PC-9 (cell line): ENCODE data around the gene SCNM1. TPM values are rescaled to one million over a fixed set of nuclear protein-coding genes. Genes with fewer than 3 reads are reported as not detected.

Experiments used
- BruUV-seq: library from RNA; stranded (reverse); fragments of 400-500 nt; replicated peaks from 2 replicates; lab custom pipeline; 2021; lab: Mats Ljungman, UMichigan
- CTCF ChIA-PET: fragments of 300-600 bp; sonication (Branson Sonifier 250); formaldehyde crosslinking; loops from one replicate; lab custom pipeline; 2022; ENCODE audit warnings: antibody characterized with exemption; lab: Charles Lee
- POLR2A ChIA-PET: fragments of 300-600 bp; sonication (Branson Sonifier 250); formaldehyde crosslinking; loops from one replicate; lab custom pipeline; 2022; ENCODE audit warnings: antibody characterized with exemption; ENCODE audit not compliant: unreplicated experiment; lab: Charles Lee
- DNase-seq, 2 experiments: peaks; one replicate each; pipeline versions ENCODE4 v3.0.0 to v3.0.0-alpha.2; 2015 to 2022; ENCODE audit warnings: mixed read lengths in 1 of 2
- H2AFZ ChIP-seq: fragments of 200-600 bp; sonication (generic); 2 replicates; pipeline ENCODE4 v1.8.1; 2017; ENCODE audit warnings: antibody characterized with exemption
- H3F3A ChIP-seq: fragments of 200-600 bp; sonication (generic); 2 replicates; pipeline ENCODE4 v1.8.1; 2017; ENCODE audit warnings: antibody characterized with exemption, mild to moderate bottlenecking, low read depth; ENCODE audit not compliant: insufficient read depth
- H3K27ac ChIP-seq: fragments of 200-600 bp; sonication (generic); 2 replicates; pipeline ENCODE4 v1.6.1; 2016; ENCODE audit warnings: mixed run types
- H3K27me3 ChIP-seq: fragments of 200-600 bp; sonication (generic); 2 replicates; pipeline ENCODE4 v1.6.1; 2016; ENCODE audit warnings: low read depth, mixed run types; ENCODE audit not compliant: insufficient read depth
- H3K36me3 ChIP-seq: fragments of 200-600 bp; sonication (generic); 2 replicates; pipeline ENCODE4 v1.6.1; 2016; ENCODE audit warnings: low read depth, mixed run types
- H3K4me1 ChIP-seq: fragments of 200-600 bp; sonication (generic); replicated peaks from 2 replicates; pipeline ENCODE4 v1.6.1; 2016; ENCODE audit warnings: mixed run types; ENCODE audit not compliant: insufficient read depth
- H3K4me2 ChIP-seq: fragments of 200-600 bp; sonication (generic); 2 replicates; pipeline ENCODE4 v1.6.1; 2017; ENCODE audit warnings: mixed run types
- H3K4me3 ChIP-seq: fragments of 200-600 bp; sonication (generic); 2 replicates; pipeline ENCODE4 v1.6.1; 2016; ENCODE audit warnings: mixed run types
- H3K79me2 ChIP-seq: fragments of 200-600 bp; sonication (generic); 2 replicates; pipeline ENCODE4 v1.6.1; 2017; ENCODE audit warnings: low read depth, mixed run types
- H3K9me2 ChIP-seq: fragments of 200-600 bp; sonication (generic); 2 replicates; pipeline ENCODE4 v1.8.1; 2017; ENCODE audit warnings: mild to moderate bottlenecking; ENCODE audit not compliant: insufficient read depth
- H3K9me3 ChIP-seq: fragments of 200-600 bp; sonication (generic); 2 replicates; pipeline ENCODE4 v1.8.1; 2016; ENCODE audit warnings: low read depth; ENCODE audit not compliant: insufficient read depth
- H4K20me1 ChIP-seq: fragments of 200-600 bp; sonication (generic); 2 replicates; pipeline ENCODE4 v1.8.1; 2017; ENCODE audit not compliant: insufficient read depth
- EZH2 ChIP-seq: fragments of 200-600 bp; sonication (generic); IDR thresholded peaks from 2 replicates; pipeline ENCODE4 v1.8.0; 2017; ENCODE audit warnings: antibody characterized with exemption, low read depth
- intact Hi-C: fragments of 100-400 bp; cut with micrococcal nuclease; formaldehyde crosslinking; loops from one replicate; pipeline ENCODE4 v1.10.0; 2022; ENCODE audit not compliant: unreplicated experiment
- total RNA-seq: library from RNA; stranded (reverse); gene quantifications from 2 replicates; pipeline ENCODE4 v1.2.3, GENCODE V29; 2021
- TF ChIP-seq, protein P1 (sequence below): fragments of 200-600 bp; sonication (generic); conservative IDR thresholded peaks from 2 replicates; pipeline ENCODE4 v1.6.1; 2017; ENCODE audit warnings: mixed run types, antibody characterized with exemption, mild to moderate bottlenecking, moderate library complexity

SCNM1 gene
- total RNA-seq, 1 experiment from 2014 or later, result 47.7 TPM

DNA sequence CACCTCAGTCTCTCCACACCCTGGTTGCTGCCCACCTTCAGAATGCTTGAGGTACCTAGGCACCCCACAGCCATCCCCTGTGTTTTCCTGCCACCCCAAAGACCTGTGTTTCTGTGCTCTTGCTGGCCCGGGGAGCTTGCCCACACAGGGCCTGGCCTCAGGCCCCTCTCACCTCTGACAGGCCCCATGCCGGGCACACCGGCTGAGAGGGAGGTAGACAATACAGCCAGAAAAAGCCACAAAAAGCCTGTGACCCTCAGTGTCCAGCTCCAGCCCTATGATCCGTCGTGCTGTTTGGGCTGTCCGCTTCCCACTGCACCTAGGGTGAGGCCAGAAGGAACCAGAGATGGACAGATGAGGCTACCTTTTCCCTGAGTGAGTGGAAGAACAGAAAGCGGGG, 31.0 kb upstream of the SCNM1 start:
- BruUV-seq, result no TSS peak
- Histone ChIP-seq H3K4me3 (no peak overlapping the region), H3K36me3 (no peaks in the 10 kb centered on the region), H3K9me3 (no peaks in the 10 kb centered on the region), H2AFZ (no peak overlapping the region), H3K9me2 (no peaks in the 10 kb centered on the region), H3K4me2 (no peak overlapping the region), H4K20me1 (no peaks in the 10 kb centered on the region), H3K27ac (no peak overlapping the region), H3K27me3 (peaks cover 18% of the 10 kb centered on the region; the same call in 1 of the 2 replicates), H3K4me1 (no peaks in the 10 kb centered on the region), H3K79me2 (no peaks in the 10 kb centered on the region), H3F3A (peaks cover 6% of the 10 kb centered on the region; the same call in 1 of the 2 replicates)
- ChIA-PET POLR2A (no interaction called here), CTCF (interaction anchor here (0.6 kb wide), 1 partner anchor 264 kb away, joined by 6 read pairs; no protein-coding TSS in a partner anchor)
- DNase-seq, result no peak
- intact Hi-C loops, result no loop called here
- TF ChIP-seq, protein P1, sequence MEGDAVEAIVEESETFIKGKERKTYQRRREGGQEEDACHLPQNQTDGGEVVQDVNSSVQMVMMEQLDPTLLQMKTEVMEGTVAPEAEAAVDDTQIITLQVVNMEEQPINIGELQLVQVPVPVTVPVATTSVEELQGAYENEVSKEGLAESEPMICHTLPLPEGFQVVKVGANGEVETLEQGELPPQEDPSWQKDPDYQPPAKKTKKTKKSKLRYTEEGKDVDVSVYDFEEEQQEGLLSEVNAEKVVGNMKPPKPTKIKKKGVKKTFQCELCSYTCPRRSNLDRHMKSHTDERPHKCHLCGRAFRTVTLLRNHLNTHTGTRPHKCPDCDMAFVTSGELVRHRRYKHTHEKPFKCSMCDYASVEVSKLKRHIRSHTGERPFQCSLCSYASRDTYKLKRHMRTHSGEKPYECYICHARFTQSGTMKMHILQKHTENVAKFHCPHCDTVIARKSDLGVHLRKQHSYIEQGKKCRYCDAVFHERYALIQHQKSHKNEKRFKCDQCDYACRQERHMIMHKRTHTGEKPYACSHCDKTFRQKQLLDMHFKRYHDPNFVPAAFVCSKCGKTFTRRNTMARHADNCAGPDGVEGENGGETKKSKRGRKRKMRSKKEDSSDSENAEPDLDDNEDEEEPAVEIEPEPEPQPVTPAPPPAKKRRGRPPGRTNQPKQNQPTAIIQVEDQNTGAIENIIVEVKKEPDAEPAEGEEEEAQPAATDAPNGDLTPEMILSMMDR, result no peak
- no peak for TF ChIP-seq EZH2

- no peaks in the 10 kb centered on the region for H3K4me1 ChIP-seq
- BruUV-seq, result no TSS peak
- H3K27me3 ChIP-seq, result peaks cover 14% of the 10 kb centered on the region; the same call in 1 of the 2 replicates
- TF ChIP-seq, protein P1, result no peak
- no peak for TF ChIP-seq EZH2
- ChIA-PET CTCF (interaction anchor here (0.6 kb wide), 2 partner anchors 264 to 518 kb away, joined by 6 to 7 read pairs; no protein-coding TSS in a partner anchor), POLR2A (interaction anchor here (0.6 kb wide), 1 partner anchor 1327 kb away, joined by 3 read pairs; no protein-coding TSS in a partner anchor)
- no peak overlapping the region for H3K4me2 ChIP-seq
- H3F3A ChIP-seq, result no peaks in the 10 kb centered on the region
- H3K4me3 ChIP-seq, result no peak overlapping the region
- no peaks in the 10 kb centered on the region for H4K20me1 ChIP-seq
- H3K79me2 ChIP-seq, result no peaks in the 10 kb centered on the region
- intact Hi-C loops, result no loop called here
- H2AFZ ChIP-seq, result no peak overlapping the region
- no peak for DNase-seq
- H3K9me3 ChIP-seq, result no peaks in the 10 kb centered on the region
- H3K27ac ChIP-seq, result no peak overlapping the region
- no peaks in the 10 kb centered on the region for H3K36me3 ChIP-seq
- no peaks in the 10 kb centered on the region for H3K9me2 ChIP-seq
Measured at GRCh38 chr1:151135433-151136385, 30.2 kb upstream of the SCNM1 start.

GRCh38 chr1:151137789-151138188, 28.2 kb upstream of the SCNM1 start:
- H3K27me3 ChIP-seq, result no peaks in the 10 kb centered on the region
- TF ChIP-seq EZH2, result no peak
- TF ChIP-seq, protein P1, result no peak
- DNase-seq, result no peak
- no peaks in the 10 kb centered on the region for H3F3A ChIP-seq
- ChIA-PET CTCF (no interaction called here), POLR2A (no interaction called here)
- intact Hi-C loops, result no loop called here
- H3K4me2 ChIP-seq, result no peak overlapping the region
- H3K4me1 ChIP-seq, result no peaks in the 10 kb centered on the region
- H3K79me2 ChIP-seq, result no peaks in the 10 kb centered on the region
- no TSS peak for BruUV-seq
- no peaks in the 10 kb centered on the region for H4K20me1 ChIP-seq
- H3K27ac ChIP-seq, result no peak overlapping the region
- H3K9me3 ChIP-seq, result no peaks in the 10 kb centered on the region
- H3K36me3 ChIP-seq, result no peaks in the 10 kb centered on the region
- no peak overlapping the region for H2AFZ ChIP-seq
- no peaks in the 10 kb centered on the region for H3K9me2 ChIP-seq
- no peak overlapping the region for H3K4me3 ChIP-seq
